DOHH2 (cell line): ENCODE results near the gene NGDN.

ENCODE experiments used
- CTCF ChIP-seq: fragments of 200-600 bp; sonication (generic); IDR thresholded peaks from one replicate; pipeline ENCODE4 v1.5.1; 2014; ENCODE audit warnings: antibody characterized with exemption, mild to moderate bottlenecking, low read depth, low read length; ENCODE audit not compliant: poor library complexity, severe bottlenecking
- EZH2phosphoT487 ChIP-seq: fragments of 200-600 bp; sonication (generic); IDR thresholded peaks from 2 replicates; pipeline ENCODE4 v1.6.1; 2017; ENCODE audit warnings: borderline replicate concordance, mild to moderate bottlenecking, antibody characterized with exemption, low read length, moderate library complexity, mixed read lengths

GRCh38 chr14:23421594-23421993 is 47.9 kb upstream of the NGDN start:
- no peak for TF ChIP-seq CTCF
- TF ChIP-seq EZH2phosphoT487, result no peak
